Lower leg skin (tissue), 4 donors: ENCODE data around the gene LACC1. TPM values are rescaled to one million over a fixed set of nuclear protein-coding genes. Genes with fewer than 3 reads are reported as not detected.

Experiments used
- DNase-seq, 2 donors: peaks; one replicate each; pipeline ENCODE4 v3.0.0-alpha.2; 2019; ENCODE audit warnings: low spot score in 2 of 2
- H3K4me3 ChIP-seq: fragments of 200-600 bp; sonication (generic); 2 replicates; pipeline ENCODE4 v1.5.1; 2017; ENCODE audit warnings: mild to moderate bottlenecking, low read depth; ENCODE audit not compliant: poor library complexity, severe bottlenecking
- CTCF ChIP-seq, 3 donors: fragments of 450-650 bp; IDR thresholded peaks; one replicate each; pipeline ENCODE4 v1.5.1; 2016; ENCODE audit warnings: antibody characterized with exemption in 3 of 3, mild to moderate bottlenecking in 3 of 3, moderate library complexity in 2 of 3
- POLR2A ChIP-seq, 2 donors: fragments of 450-650 bp; IDR thresholded peaks; one replicate each; pipeline ENCODE4 v1.6.1; 2016 to 2017; ENCODE audit warnings: antibody characterized with exemption in 2 of 2, mild to moderate bottlenecking in 1 of 2, moderate library complexity in 1 of 2
- WGBS, 2 donors: methylation state at CpG; one replicate each; pipeline ENCODE4 v1.1.5; 2018; 5-methylcytosine and 5-hydroxymethylcytosine counted together
- intact Hi-C: fragments of 100-400 bp; cut with DNase I; formaldehyde crosslinking; loops from one replicate; pipeline ENCODE4 v1.15.0; 2023; ENCODE audit warnings: low total_unique reads
- total RNA-seq, 4 donors: library from RNA; depleted of rRNA; stranded (reverse); fragments of >200 nt; gene quantifications; one replicate each; pipeline ENCODE4 v1.1.0, GENCODE V29; 2016

Gene LACC1
- total RNA-seq, 4 donors from 2014 or later, result 2.7 to 6.8 (median 4.3) TPM

- DNase-seq, result no peak
- TF ChIP-seq POLR2A (IDR thresholded peaks at IDR 0.05) (no peak), CTCF (IDR thresholded peaks at IDR 0.05) (no peak)
- intact Hi-C loops, result no loop called here
- H3K4me3 ChIP-seq, result no peak overlapping the region
- 84 to 94% methylated on average over 5 of the region's 5 CpGs for WGBS, 2 donors
Observed at GRCh38 chr13:43924549-43925245, 45.0 kb downstream of the LACC1 start.

DNA sequence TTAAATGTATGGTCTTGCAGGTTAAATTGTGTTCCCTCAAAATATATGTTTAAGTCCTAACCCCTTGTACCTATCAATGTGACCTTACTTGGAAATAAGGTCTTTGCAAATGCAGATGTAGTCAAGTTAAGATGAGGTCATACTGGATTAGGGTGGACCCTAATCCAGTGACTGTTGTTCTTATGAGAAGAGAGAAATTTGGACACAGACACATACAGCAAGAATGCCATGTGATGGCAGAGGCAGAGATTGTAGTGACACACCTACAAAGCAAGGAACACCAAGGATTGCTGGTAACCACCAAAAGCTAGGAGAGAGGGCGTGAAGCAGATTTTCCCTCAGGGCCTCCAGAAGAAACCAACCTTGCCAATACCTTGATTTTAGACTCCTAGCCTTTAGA, 50.2 kb downstream of the LACC1 start:
- DNase-seq, result no peak
- intact Hi-C loops, result no loop called here
- 79 to 83% methylated on average over 1 of the region's 1 CpG for WGBS, 2 donors
- no peak overlapping the region for H3K4me3 ChIP-seq
- no peak for TF ChIP-seq POLR2A (IDR thresholded peaks at IDR 0.05)
- no peak for TF ChIP-seq CTCF (IDR thresholded peaks at IDR 0.05)

GRCh38 chr13:43933378-43933777, 53.7 kb downstream of the LACC1 start:
- TF ChIP-seq POLR2A (IDR thresholded peaks at IDR 0.05) (no peak), CTCF (IDR thresholded peaks at IDR 0.05) (no peak)
- intact Hi-C loops, result no loop called here
- WGBS, 2 donors, result 86 to 89% methylated on average over 2 of the region's 2 CpGs
- no peak overlapping the region for H3K4me3 ChIP-seq
- DNase-seq, result no peak

DNA sequence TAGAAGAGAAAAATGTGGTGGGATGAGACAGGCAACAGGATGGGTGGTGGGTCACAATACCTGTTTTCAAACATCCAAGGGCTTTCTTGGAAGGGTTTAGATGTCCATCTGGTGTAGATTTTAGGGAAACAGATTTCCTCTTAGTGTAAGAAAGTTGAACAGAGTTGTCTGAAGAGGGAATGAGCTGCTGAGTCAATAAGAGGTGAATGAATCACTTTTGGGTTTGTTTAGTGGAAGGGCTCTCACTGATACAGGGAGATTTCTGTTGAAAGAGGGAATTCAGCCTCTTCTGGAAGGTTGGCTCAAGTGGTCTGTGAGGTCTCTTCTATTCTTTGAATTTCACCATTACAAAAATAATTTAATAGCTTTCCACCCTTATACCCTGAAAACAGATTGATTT, 54.6 kb downstream of the LACC1 start:
- H3K4me3 ChIP-seq, result no peak overlapping the region
- DNase-seq, result no peak
- intact Hi-C loops, result no loop called here
- no peak for TF ChIP-seq POLR2A (IDR thresholded peaks at IDR 0.05)
- TF ChIP-seq CTCF (IDR thresholded peaks at IDR 0.05), result no peak

DNA sequence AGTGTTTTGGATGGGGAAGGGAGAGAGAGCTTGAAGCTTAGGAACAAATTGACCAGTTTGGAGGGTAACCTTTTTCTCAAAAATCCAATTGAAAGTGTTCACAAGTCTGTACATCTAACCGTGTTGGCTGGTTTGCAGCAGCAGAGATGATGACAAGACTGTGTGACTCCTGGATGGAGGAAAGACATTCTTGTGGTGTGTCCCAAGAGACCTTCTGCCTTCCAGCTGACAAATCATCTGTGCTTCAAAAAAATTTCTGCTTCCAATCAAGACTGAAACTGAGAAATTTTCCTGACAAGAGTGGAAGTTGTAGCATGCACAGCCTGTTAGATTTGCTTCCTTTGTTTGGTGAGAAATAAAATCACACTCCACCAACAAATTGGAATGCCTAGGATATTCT, 56.2 kb downstream of the LACC1 start:
- H3K4me3 ChIP-seq, result no peak overlapping the region
- DNase-seq, result no peak
- WGBS, 2 donors, result 37 to 52% methylated on average over 1 of the region's 1 CpG
- intact Hi-C loops, result no loop called here
- no peak for TF ChIP-seq CTCF (IDR thresholded peaks at IDR 0.05)
- TF ChIP-seq POLR2A (IDR thresholded peaks at IDR 0.05), result no peak

DNA sequence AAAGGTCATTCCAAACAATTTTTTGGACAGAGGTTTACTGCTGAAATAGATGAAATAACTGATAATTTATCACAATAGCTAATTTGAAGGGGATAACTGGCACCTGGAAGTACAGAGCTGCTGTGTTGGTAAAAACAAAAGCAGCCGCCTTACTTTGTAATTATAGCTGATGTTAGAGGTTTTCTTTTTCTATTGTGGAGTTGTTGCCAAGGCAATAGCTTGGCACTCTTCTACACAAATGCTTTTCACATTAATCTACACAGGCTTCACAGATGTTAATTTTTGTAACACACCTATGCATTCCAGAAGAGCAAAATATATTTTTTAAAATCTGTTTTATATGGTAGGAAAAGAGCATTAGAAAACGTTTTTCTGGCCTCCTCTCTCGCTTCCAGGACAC, 56.9 kb downstream of the LACC1 start:
- DNase-seq, result no peak
- WGBS, 2 donors, result 29% methylated on average over 3 of the region's 3 CpGs
- TF ChIP-seq POLR2A (IDR thresholded peaks at IDR 0.05) (no peak), CTCF (IDR thresholded peaks at IDR 0.05) (no peak)
- intact Hi-C loops, result no loop called here
- H3K4me3 ChIP-seq, result no peak overlapping the region
